ENCODE data around the gene RNF123.

Gene RNF123

DNA sequence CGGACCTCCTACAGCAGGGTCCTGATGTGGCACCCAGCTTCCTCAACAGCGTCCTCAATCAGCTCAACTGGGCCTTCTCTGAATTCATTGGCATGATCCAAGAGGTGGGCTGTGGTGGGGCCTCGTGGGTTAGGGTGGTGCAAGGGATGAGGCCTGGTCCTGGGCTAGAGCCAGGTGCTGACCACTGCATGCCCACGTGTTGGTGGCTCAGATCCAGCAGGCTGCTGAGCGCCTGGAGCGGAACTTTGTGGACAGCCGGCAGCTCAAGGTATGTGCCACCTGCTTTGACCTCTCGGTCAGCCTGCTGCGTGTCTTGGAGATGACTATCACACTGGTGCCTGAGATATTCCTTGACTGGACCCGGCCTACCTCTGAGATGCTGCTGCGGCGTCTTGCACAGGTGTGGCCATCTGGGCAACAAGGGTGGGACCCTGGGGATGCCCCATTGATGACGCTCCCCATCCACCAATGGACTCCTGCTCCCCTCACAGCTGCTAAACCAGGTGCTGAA is 26.3 kb downstream of the RNF123 start:
- TF ChIP-seq, protein P1, sequence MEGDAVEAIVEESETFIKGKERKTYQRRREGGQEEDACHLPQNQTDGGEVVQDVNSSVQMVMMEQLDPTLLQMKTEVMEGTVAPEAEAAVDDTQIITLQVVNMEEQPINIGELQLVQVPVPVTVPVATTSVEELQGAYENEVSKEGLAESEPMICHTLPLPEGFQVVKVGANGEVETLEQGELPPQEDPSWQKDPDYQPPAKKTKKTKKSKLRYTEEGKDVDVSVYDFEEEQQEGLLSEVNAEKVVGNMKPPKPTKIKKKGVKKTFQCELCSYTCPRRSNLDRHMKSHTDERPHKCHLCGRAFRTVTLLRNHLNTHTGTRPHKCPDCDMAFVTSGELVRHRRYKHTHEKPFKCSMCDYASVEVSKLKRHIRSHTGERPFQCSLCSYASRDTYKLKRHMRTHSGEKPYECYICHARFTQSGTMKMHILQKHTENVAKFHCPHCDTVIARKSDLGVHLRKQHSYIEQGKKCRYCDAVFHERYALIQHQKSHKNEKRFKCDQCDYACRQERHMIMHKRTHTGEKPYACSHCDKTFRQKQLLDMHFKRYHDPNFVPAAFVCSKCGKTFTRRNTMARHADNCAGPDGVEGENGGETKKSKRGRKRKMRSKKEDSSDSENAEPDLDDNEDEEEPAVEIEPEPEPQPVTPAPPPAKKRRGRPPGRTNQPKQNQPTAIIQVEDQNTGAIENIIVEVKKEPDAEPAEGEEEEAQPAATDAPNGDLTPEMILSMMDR (conservative IDR thresholded peaks at IDR 0.05), result no peak

DNA sequence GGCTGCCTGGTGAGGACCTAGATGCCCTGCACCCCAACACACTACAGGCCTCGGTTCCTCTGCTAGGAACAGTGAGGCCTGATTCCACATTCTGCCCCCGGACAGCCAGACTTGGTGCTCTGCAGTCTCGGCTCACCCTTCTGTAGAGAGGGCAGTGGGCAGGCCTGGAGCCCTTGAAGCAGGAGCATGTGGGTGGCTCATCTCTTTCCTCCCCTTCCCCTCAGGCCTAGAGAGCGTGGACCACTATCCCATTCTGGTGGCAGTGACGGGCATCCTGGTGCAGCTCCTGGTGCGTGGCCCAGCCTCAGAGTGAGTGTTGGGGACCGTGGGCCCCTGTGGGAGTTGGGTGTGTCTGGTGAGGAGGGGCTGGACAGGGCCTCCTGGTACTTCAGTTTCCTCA is 26.8 kb downstream of the RNF123 start:
- TF ChIP-seq, protein P1 (conservative IDR thresholded peaks at IDR 0.05), result no peak

More for the DNA sequence above, 26.3 kb downstream of the RNF123 start:
- no peak overlapping the region for H3K27ac ChIP-seq

DNA sequence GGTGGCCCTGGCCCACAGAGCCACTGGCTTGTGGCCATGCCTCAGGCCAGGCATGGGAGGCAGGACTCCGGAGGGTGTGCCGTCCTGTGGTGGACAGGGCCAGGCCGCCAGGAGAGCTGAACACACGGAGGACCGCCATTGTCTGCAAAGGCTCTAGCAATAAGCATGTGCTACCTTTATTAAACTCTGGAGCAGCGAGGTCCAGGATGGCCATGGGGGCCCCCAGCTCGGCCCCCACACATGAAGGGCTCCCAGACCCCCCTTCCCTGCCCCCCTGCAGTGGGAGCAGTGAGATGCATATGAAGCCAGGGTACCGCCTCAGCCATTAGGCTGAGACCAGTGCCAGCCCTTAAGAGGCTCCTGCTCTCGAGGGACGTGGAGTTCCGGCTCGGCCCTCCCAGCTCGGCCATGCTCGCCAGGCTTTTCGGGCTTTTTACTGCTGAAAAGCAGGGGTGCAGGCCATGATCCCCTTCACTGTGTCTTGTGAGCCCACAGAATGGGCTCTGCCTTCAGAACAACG is 27.4 kb downstream of the RNF123 start:
- no peak overlapping the region for H3K27ac ChIP-seq
- TF ChIP-seq, protein P1 (conservative IDR thresholded peaks at IDR 0.05), result no peak

More for the DNA sequence above, 26.8 kb downstream of the RNF123 start:
- H3K27ac ChIP-seq, result no peak overlapping the region

DNA sequence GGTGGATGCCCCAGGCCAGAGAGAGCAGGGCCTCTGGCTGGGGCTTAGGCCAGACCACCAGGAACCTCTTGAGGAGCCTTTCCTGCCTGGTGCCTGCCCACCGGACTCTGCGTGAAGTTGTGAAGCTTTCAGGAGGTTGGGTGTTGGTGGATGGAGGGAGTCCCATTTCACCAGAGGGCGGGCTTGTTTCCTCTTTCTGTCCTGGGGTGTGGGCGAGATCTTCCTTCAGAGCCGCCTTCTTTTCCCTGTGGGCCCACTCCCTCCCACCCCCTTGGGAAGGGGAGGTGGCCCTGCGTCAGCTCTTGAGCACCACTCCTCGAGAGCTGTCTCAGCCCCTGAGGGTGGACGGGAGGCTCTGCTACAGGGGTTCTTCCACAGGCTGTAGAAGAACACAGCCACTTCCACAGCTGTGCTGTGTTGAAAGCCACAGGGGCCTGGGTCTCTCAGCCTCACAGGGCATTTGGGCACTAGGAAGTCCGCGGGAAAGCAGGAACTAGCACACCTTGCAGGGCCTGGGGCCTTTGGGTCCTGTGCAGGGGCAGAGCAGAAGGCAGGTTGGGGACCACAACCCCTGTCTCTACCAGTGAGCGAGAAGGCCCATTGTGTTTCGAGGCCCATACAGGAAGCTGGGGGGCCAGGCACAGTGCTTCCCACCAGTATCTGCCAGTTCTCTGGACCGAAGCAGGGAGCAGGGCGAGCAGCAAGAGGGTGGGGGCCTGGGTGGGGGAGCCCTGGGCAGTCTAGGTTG is 28.0 kb downstream of the RNF123 start:
- TF ChIP-seq, protein P1 (conservative IDR thresholded peaks at IDR 0.05), result no peak
- no peak overlapping the region for H3K27ac ChIP-seq

DNA sequence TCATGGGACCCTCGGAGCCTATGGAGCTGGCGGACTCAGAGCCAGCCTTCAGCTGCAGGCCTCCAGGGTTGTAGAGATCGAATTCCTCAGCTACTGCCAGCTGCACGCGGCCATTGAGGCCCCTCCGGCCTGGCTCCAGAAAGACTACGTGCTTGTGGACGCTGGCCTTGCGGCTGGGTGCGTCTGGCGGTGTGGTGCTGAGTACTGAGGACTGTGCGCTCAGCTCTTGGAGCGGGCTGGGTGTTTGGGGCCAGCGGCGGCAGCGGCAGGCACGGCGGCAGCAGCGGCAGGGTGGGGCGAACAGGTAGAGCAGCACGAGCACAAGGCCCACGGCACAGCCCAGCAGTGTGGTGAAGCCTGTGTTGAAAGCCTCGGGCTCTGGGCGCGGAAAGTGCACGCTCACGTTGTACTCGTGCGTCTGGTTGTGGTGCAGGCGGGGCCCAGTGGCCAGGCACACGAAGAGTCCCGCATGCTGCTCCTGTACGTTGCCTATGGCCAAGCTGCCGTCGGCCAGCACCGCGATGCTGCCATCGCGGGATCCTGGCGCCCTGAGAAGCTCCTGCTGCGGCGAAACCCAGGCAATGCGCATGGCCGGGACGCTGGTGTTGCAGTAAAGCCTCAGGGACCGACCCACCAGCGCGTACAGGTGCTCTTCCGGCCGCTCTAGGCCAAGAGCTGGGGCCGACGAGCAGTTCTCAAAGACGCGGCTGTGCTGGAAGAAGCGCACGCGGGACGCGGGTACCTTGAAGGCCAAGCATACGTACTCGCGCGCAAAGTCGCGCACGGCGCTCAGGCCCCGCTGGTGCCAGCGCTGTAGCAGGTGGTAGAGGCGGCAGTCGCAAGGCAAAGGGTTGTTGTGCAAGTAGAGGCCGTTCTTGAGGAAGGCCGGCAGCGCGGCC is 28.9 kb downstream of the RNF123 start:
- TF ChIP-seq, protein P1 (conservative IDR thresholded peaks at IDR 0.05), result no peak
- H3K27ac ChIP-seq, result no peak overlapping the region

DNA sequence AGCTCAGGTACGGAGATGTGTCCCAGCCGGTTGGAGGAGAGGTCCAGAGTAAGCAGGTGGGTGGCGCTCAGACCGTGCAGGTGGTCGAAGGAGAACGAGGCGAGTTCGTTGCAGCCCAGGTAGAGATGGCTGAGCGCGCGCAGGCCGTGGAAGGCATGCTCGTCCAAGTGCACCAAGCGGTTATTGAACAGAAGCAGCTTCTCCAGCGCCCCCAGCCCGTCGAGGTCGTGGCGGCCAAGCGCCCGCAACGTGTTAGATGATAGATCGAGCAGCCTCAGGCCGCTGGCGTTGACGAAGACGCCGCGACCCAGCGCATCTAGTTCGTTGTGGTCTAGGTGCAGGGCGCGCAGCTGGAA is 29.5 kb downstream of the RNF123 start:
- peak overlapping the region; percentile 52 for H3K27ac ChIP-seq
- TF ChIP-seq, protein P1 (conservative IDR thresholded peaks at IDR 0.05), result no peak

All from VCaP (cell line).